HS-27A (cell line): Measurements from ENCODE around the gene TBL1Y.
"Not testable (repeated sequence)": the region's sequence is repeated elsewhere in the genome, so short reads cannot be mapped to it uniquely, and the experiment has no call there.

Source experiments
- DNase-seq: peaks from one replicate; pipeline ENCODE4 v3.0.0-alpha.2; 2012; ENCODE audit warnings: low read depth, missing footprints

TBL1Y gene

DNA sequence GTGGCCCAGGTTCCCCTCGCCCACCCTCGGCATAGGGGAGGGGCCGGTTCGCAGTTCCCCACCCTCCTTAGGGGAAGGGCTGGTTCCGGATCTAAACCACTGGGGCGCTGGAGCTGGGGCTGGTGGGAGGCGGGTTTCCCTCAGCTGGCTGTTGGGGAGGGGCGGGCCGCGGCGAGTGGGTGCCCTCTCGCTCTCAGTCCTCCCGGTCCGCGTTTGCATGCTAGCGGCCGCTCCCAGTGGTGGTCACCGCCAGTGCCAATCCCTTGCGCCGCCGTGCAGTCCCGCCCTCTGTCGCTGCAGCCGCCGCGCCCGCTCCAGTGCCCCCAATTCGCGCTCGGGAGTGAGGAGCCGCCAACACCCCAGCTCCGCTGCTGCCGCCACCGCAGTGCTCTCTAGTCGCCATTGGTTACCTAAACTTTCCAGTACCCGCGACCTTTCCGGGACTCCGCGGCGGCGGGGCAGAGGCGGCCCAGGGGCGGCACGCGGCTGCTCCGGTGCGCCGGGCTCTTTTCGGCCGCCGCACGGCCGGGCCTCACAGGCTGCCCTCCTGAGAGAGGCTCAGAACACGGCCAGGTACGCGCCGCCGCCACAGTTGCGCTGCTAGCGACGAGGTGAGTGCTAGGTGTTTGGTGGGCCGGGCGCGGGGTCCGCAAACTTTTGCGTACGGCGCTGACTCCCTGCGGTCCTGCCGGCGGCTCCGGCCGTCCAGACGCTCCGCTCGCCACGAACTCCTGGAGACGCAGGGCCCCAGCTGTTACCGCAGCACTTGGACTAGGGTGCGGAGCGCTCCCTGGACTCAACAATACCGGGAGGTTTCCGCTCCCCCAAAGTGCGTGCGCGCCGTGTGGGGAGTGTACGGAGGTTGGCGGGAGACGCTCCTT lies at the start of gene TBL1Y:
TBL1Y (plus strand) TSS at position 326 of the 881 bp plus-strand sequence. CDS start 114,388 bp downstream, outside the sequence.
- DNase-seq, result no peak

DNA sequence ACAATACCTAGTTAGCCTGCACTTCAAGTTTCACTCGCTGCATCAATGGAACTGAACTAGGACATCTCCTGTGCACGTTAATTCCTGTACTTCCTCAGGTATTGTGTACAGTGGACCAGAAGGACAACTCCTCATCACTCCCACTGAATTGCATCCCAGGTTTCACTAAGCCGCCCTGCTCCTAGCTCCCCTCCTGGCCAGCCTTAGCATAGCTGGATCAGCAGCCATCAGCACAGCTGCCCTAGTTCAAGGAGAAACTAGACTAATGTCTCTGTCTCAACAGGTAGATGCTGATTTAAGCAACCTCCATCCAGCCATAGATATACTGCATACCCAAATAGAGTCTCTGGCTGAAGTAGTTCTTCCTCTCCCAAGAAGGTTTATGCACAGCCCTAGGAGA lies 16.0 kb upstream of the TBL1Y start:
- DNase-seq, result no peak

DNA sequence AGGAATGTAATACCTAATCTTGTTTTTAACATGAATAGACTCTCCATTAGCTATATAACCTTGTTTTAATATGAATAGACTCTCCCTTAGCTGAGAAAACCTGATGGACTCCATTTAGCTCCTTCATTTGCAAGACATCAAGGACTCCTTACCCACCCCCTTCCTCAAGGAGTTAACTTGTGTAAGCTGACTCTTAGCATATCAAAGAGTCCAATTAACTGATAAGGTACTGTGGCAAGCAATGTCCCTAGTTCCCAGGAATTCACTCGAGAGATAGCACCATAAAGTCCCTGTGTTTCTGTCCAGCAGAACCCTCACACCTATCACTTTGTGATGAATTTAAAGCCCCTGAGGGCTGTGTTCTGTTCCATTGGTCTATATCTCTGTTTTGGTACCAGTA lies 15.3 kb upstream of the TBL1Y start:
- DNase-seq, result no peak

DNA sequence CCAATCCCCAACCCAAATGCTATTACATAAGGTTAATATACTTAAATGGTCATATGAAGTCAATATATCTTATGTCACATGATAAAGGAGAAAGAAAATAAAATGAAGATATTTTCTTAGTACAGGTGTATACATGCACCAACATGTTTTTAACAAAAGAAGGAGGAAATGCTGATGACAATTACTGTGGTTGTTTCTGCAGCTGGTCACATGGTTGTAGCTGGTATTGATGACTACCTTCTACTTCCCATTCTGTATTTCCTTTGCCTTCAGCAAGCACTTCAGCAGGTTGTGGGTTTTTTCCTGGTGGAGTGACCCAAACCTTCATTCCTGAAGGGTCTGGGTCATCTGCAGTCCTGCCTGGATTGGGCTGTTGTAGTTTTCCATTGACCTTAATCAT lies 8.4 kb upstream of the TBL1Y start:
- not testable (repeated sequence) for DNase-seq

DNA sequence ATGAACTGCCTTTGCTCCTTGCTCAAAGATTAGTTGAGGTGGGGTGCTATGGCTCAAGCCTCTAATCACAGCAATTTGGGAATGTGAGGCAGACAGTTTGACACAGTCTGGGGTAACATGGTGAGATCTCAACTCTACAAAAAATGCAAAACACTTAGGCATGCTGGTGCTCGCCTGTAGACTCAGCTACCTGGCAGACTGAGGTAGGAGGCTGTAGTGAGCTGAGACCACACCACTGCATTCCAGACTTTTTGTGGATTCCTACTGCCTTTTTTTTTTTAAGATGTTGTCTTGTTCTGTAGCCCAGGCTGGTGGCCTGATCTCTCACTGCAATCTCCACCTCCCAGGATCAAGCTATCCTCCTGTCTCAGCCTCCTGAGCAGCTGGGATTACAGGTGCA lies 2.9 kb upstream of the TBL1Y start:
- DNase-seq, result no peak

DNA sequence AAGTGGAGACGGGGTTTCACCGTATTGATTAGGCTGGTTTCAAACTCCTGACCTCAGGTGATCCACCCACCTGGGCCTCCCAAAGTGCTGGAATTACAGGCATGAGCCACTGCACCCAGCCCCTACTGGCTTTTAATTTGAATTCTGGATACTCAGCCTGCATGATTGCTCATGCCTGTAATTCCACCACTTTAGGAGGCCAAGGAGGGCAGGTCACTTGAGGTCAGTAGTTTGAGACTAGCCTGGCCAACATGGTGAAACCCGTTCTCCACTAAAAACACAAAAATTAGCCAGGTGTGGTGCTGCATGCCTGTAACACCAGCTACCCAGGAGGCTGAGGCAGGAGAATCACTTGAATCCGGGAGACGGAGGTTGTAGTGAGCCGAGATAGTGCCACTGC lies 2.5 kb upstream of the TBL1Y start:
- DNase-seq, result not testable (repeated sequence)

DNA sequence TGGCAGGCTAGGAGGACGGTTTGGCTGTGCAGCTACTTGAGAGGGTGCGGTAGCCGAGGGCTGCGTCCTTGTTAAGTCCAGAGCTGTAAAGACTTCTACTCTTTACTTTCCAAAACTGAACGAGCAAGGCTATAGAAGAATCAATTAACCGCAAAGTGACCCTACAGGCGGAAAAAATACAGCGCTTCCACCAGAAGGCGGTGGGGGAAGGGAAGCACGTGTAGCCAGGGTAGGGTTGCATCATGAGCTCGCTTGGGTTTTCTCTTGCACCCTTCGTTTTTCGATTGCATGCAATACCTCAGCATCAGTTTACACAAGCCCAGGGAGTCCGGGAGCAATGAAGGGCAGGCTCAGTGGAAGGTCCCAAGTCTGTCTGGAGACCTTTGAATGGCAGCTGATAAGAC lies 1.4 kb upstream of the TBL1Y start:
- no peak for DNase-seq

DNA sequence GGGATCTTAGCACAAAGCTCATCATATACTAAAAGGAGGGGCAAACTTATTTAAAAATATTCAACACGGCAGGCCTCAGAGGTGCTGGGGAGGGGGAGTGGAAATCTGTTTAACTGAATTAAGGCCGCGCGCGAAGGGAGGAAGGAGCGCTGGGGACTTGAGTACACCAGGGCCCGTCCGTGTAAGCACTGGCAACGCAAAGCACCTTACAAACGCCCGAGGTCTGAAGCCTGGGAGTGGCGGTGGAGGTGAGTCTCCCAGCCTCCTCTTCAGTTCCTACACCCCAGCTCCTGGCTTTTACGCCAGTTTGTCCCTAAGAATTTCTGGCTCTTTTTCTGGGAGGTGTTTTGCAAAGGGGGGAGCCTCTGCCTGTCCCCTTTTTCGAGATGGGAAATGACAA lies 641 bp upstream of the TBL1Y start:
- DNase-seq, result no peak

DNA sequence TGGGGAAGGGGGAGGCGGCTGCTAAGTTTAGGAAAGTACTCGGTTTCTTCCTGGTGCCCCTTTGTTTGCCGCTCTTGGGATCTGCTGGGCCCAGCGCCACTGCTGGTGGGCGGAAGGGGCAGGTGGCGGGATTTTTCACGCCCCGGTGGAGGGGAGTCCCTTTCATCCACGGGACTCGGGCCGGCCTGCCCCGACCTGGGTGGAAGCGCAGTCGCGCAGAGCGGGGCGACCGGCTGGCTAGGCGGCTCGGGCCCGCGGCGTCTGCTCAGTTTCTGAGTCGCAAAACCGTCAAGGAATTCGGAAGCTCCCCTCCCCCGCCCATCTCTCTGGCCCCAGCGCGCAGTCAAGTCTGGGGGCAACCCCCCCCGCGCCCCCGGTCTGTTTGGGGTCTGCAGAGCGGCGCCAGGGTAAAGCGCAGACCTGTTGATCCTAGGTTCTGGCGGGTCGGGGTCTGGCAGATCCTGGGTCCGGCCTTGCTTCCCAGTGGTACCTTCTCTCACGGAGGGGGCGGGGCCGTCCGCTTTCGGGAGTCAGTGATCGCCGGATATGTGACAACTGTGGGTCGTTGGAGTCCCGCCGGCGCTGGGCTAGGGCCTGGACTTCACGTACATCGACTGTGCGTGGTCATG lies 870 bp downstream of the TBL1Y start, which contains the start of gene AMELY:
AMELY (minus strand) TSS at position 500 of the 629 bp plus-strand sequence. CDS start 39,144 bp downstream, outside the sequence.
- DNase-seq, result no peak

DNA sequence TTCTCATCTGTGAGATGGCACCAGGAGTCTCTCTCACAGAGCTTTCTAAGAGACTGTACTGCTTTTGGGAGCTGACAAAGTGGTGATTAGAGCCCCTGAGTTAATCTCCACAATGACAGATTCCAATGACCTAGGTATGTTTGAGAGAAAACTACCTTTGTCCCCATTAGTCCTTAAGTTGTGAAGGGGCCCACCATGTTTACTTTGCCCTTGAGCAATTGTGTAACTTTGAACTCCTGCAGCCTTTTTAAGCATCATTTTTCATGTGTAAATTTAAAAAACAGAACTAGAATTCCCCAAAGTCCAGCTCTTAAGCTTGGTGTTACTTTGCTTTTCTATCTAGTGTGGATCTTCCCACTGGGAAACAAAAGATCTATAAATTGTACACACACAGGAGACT lies 2.9 kb downstream of the TBL1Y start:
- no peak for DNase-seq

DNA sequence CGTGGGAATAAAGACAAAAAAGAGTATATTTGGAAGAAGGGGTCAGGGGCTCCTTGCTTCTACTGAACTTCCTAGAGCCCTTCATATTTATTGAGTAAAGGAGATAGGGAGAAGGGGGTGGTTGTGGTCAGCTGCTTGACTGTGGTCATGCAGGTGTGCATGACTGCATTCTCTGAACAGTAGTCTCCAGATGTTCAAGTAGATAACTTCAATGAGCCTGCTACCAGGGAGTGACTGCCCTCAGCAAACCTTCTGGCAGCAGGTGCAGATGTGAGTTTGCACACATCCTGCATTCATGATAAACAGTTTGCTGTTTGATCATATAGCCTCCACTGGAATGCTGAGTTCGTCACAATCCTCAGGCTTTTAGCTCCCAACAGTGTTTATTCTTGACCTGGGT lies 10.6 kb downstream of the TBL1Y start:
- DNase-seq, result no peak

DNA sequence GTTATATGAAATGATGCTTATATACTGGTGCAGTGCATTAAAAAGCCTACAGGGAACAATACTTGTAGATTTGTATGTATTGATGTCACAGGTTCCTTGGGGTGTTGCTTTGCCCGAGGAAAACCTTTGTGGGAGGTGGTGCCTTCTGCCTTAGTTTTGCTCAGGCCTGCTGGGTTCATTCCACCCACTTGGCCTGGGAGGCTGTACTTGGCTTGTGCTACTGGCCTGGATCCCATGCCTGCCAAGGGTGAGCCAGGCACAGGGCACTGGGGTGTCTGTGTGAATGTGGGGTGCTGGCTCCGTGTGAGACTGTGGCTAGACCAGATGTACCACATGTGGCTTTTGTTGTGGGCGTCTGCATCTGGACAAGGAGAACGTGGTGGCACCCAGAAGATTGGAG lies 17.8 kb downstream of the TBL1Y start:
- DNase-seq, result no peak

DNA sequence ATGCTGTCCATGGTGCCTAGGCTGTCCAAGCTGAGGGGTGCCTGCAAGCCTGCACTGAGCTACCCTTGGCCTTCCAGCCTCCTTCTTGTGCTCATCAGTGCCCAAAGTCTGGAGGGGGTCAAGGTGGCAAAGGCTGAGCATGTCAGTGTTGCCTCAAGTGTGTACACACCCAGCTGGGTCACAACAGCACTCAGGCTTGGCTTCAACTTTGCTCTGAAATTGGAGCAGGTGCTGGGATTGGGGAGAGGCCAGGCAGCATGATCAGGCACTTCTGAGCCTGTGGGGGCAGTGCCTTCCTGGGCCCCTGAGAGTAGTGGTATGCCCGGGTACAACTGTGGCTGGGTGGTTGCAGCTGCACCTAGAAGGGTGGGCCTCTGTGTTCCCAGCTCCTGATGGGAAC lies 18.7 kb downstream of the TBL1Y start:
- DNase-seq, result no peak

DNA sequence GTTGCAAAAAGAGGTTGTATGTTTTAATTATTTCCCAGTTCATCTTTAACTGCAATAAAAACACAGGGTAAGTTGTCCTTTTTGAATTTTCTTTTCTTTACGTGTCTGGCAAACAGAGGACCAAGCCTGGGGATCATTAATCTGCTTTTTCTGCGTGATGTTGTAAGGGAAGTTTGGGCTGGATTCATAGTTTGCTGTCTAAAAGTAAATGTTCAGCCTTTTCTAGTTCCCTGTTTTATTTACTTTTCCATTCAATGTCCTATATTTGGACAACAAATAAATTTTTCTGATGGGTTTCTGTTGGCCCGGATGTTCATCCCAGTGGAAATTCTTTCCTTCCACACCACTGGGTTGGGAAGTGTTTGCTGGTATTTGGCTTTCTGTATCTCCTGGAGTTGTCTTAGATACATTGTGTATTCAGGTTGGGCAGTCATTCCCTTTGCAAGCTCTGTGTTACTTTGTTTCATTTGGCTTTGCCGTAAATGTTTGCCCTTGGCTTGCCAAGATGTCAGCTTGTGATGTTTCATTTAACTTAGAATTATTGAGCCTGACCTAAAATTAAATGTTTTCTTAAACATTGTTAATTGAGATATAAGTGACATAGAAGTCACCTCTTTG lies 21.4 kb downstream of the TBL1Y start:
- DNase-seq, result no peak

DNA sequence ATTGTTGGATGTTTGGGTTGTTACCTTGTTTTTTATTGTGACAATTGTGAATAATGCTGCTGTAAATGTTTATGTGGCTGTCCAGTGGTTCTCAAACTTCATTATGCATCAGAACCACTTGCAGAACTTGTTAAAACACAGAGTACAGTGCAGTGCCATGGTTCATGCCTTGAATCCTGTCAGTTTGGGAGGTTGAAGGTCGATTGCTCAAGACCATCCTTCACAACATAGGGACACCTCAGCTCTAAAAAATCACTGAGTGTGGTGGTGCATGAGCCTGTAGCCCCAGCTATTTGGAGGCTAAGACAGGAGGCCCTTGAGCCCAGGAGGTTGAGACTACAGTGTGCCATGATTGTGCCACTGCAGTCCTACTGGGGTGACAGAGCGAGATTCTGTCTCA lies 25.0 kb downstream of the TBL1Y start:
- DNase-seq, result no peak

DNA sequence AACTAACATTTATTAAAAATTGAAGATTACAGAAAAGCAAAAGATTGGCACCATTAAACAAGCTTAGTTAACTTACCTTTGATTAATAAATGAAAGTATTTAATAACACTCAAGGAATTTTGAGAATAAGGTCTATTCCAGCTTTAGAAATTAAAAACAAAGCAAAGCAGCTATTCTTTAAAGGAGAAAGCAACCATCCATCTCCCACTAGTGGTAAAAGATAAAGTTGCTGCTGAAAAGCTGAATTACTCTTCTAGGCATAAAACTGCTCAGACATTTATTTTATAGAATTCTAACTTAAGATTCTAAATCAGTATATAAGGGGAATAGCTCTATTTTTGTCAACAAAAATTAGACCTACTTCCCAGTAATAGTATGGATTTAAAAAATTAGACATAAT lies 37.2 kb downstream of the TBL1Y start:
- DNase-seq, result no peak

DNA sequence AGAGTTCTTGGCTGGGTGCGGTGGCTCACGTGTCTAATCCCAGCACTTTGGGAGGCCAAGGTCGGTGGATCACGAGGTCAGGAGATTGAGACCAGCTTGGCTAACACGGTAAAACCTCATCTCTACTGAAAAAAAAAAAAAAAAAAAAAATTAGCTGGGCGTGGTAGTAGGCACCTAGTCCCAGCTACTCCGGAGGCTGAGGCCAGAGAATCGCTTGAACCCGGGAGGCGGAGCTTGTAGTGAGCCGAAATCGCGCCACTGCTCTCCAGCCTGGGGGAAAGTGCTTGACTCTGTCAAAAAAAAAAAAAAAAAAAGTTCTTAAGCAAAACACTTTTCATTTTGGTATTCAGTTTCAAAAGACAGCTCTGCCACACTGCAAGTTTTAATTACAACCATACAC lies 37.9 kb downstream of the TBL1Y start:
- no peak for DNase-seq

DNA sequence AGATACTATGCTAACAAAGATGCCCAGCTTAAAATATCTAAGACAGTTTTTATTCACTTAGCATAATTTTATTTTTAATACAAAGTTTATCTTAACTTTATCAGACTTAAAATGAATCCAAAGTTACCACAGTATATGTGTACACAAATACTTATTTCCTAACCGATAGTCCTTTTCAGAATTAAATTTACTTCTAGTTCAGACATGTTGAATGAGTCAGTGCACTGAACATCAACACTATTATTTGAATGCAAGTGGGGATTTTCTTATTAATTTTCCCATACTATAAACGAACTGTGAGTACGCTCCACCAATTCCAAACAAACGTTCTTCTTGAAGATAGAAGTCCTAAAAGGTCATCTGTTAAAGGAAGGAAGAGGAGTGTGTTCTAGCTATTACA lies 39.5 kb downstream of the TBL1Y start:
- no peak for DNase-seq

DNA sequence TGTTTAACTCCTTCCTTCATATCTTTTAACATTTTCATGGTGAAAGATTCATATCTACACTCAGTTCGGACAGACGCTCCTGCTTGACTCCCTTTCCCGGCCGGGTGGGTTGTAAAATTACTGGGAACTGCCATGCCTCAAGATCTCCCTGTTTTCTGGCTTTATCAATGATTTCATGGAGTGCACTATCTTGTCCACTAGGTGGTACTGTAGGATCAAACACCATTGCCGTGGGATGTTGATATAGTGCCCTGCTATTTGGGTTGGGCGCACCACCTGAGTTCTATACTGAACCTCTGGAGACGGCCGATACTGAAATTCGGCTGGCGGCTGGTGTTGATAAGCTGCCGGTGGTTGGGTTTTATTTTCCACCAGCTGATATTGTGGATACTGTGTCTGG lies 54.2 kb downstream of the TBL1Y start:
- no peak for DNase-seq

DNA sequence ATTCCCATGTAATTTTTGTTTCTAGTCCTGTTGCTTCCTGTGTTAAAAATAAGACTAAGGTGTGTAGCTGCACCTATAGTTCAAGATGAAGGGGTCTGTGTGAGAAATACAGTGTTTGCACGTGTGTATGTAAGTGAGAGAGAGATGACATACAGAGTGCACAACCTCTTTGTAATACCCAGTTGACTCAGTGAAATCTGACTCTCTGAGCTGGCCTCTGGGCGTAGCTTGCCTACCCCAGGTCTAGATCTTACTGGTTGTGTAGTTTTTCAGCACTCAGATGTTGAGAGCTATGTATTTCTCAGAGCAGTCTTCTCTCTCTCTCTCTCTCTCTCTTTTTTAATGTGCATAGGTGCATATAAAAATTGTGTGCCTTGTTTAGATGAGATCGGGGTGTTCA lies 56.0 kb downstream of the TBL1Y start:
- DNase-seq, result no peak

DNA sequence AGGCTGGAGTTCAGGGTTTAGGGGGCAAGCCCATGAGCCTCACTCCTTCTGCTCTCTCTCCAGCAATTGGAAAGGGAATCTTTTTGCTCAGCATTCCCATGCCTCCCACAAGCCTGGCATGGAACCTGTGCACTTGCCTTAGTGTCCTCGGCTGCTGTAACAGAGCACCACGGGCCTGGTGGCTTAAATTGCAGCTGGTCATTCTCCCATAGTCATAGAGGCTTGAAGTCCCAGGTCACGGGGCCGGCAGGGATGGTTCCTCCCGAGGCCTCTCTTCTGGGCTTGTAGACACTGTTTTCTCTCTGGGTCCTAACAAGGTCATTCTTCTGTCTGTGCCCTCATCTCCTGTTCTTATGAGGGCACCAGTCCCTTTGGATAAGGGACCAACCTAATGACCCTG lies 57.2 kb downstream of the TBL1Y start:
- no peak for DNase-seq

DNA sequence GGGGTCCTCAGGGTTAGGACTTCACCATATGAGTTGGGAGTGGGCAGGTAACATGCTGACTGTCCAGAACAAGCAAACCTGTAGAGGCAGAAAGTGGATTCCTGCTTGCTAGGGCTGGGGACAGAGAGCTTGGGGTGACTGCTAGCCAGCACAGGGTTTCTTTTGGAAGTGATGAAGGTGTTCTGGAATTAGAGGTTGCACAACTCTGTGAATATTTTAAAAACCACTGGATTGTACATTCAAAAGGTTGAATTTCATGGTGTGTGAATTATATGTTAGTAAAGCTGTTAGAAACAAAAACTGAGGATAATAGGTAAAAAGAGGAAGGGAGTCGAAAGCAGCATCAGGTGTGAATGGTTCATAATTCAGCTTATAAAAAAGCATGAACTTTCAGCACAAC lies 57.7 kb downstream of the TBL1Y start:
- DNase-seq, result no peak

DNA sequence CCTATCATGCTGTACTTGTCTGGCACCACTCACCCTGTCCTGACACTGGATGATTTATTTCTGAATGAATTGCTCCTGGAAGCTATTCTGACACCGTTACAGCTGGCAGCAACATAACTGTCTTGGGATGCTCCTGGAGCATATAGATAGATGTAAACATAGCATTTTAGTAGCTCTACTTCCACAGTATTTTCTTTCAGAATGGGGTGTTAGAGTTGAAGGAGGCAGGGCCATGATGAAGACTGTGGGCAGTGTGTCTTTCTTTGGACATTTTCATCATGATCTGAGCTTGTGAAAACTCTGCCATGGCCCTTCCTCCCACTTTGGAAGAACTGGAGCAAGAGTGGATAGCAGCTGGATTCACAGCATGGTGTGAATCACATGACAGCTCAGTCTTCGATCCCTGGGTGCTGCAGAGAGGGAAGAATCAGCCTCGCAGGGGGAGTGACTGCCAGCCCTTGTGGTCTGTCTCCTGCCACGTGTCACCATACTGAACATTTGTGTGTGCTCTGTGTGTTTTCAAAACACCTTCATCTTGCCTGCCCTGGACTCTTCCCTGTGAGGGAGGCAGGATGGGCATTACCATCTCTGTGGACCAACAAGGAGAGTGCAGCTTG lies 61.9 kb downstream of the TBL1Y start:
- no peak for DNase-seq
